Lung microvascular endothelial cell (primary cell): Measurements from ENCODE around the gene DNAH2. TPM values are rescaled to one million over a fixed set of nuclear protein-coding genes. Genes with fewer than 3 reads are reported as not detected.
A peak's percentile ranks its signal among the peaks of the same experiment; 100 is the strongest.

Experiments used
- DNase-seq, 2 donors: peaks; one replicate each; pipeline versions ENCODE4 v3.0.0 to v3.0.0-alpha.2; 2010; ENCODE audit warnings: low read depth in 2 of 2
- total RNA-seq: library from RNA; depleted of rRNA; stranded (reverse); fragments of >200 nt; gene quantifications from 2 replicates; pipeline ENCODE4 v1.2.1, GENCODE V29; 2014

DNAH2 gene
- total RNA-seq, 1 donor from 2014 or later = 0.20 TPM

GRCh38 chr17:7703584-7704479 is 13.7 kb upstream of the DNAH2 start:
- peak; percentile 30 to 71 for DNase-seq

- peak in 1 of 2 donors; percentile 16 for DNase-seq
Observed at GRCh38 chr17:7704601-7705268, 12.8 kb upstream of the DNAH2 start, which contains the start of gene EFNB3. EFNB3 (plus strand) TSS chr17:7705202; CDS start chr17:7705599, 397 bp downstream.

- DNase-seq = no peak
Observed at GRCh38 chr17:7705269-7706255, 12.0 kb upstream of the DNAH2 start.

GRCh38 chr17:7706631-7707354 is 10.8 kb upstream of the DNAH2 start:
- no peak for DNase-seq

GRCh38 chr17:7707446-7707845 is 10.1 kb upstream of the DNAH2 start:
- no peak for DNase-seq

GRCh38 chr17:7707858-7708750 is 9.4 kb upstream of the DNAH2 start:
- DNase-seq = no peak

- no peak for DNase-seq
Observed at GRCh38 chr17:7709031-7709430, 8.5 kb upstream of the DNAH2 start.

- peak in 1 of 2 donors; percentile 10 for DNase-seq
Observed at GRCh38 chr17:7710301-7710700, 7.2 kb upstream of the DNAH2 start.

GRCh38 chr17:7711051-7711755 is 6.3 kb upstream of the DNAH2 start:
- no peak for DNase-seq

GRCh38 chr17:7712111-7712771 is 5.3 kb upstream of the DNAH2 start:
- no peak for DNase-seq

GRCh38 chr17:7713782-7714181 is 3.8 kb upstream of the DNAH2 start:
- DNase-seq = no peak

- DNase-seq = no peak
Observed at GRCh38 chr17:7714721-7715594, 2.6 kb upstream of the DNAH2 start.

- DNase-seq = no peak
Observed at GRCh38 chr17:7715936-7716886, 1.3 kb upstream of the DNAH2 start.

- DNase-seq = peak in 1 of 2 donors; percentile 1
Observed at GRCh38 chr17:7717756-7718350, 309 bp downstream of the DNAH2 start.

- DNase-seq = no peak
Observed at GRCh38 chr17:7719661-7720060, 2.1 kb downstream of the DNAH2 start.

- no peak for DNase-seq
Observed at GRCh38 chr17:7720125-7720524, 2.6 kb downstream of the DNAH2 start.
